OCI-LY3 (cell line): ENCODE results near the gene CACNA1I.

Experiments used
- H2AFZ ChIP-seq: fragments of 200-600, 300-600 bp; shearing (Covaris generic); 2 replicates; pipeline ENCODE4 v1.6.0; 2014; ENCODE audit warnings: antibody characterized with exemption, low read depth, low read length
- H3K27ac ChIP-seq: fragments of 200-600, 300-600 bp; sonication (generic); 2 replicates; pipeline ENCODE4 v1.5.1; 2014; ENCODE audit warnings: mild to moderate bottlenecking, low read length, moderate library complexity, mixed read lengths
- H3K27me3 ChIP-seq: fragments of 200-600, 300-600 bp; sonication (generic); 2 replicates; pipeline ENCODE4 v1.6.1; 2014; ENCODE audit warnings: low read depth, low read length, mixed read lengths
- H3K36me3 ChIP-seq: fragments of 200-600, 300-600 bp; sonication (generic); replicated peaks from 2 replicates; pipeline ENCODE3; 2014; ENCODE audit warnings: low read depth, low read length, mixed read lengths
- H3K4me1 ChIP-seq: fragments of 300-600, 200-600 bp; sonication (generic); 2 replicates; pipeline ENCODE4 v1.6.1; 2014; ENCODE audit warnings: low read length, mixed read lengths
- H3K4me2 ChIP-seq: fragments of 200-600, 300-600 bp; sonication (generic); 2 replicates; pipeline ENCODE4 v1.6.1; 2014; ENCODE audit warnings: low read length, mixed read lengths
- H3K4me3 ChIP-seq: fragments of 300-600, 200-600 bp; sonication (generic); 2 replicates; pipeline ENCODE4 v1.5.1; 2014; ENCODE audit warnings: antibody characterized with exemption, mild to moderate bottlenecking, low read length, moderate library complexity
- H3K79me2 ChIP-seq: fragments of 300-600, 200-600 bp; shearing (Covaris generic); 2 replicates; pipeline ENCODE4 v1.6.1; 2014; ENCODE audit warnings: mild to moderate bottlenecking, low read length, mixed read lengths
- H3K9ac ChIP-seq: fragments of 300-600, 200-600 bp; shearing (Covaris generic); 2 replicates; pipeline ENCODE4 v1.6.0; 2014; ENCODE audit warnings: mild to moderate bottlenecking, low read length, moderate library complexity
- H3K9me3 ChIP-seq: fragments of 200-600, 300-600 bp; shearing (Covaris generic); 2 replicates; pipeline ENCODE4 v1.6.1; 2014; ENCODE audit warnings: low read length, mixed read lengths; ENCODE audit not compliant: insufficient read depth
- H4K20me1 ChIP-seq: fragments of 200-600, 300-600 bp; sonication (generic); 2 replicates; pipeline ENCODE4 v1.6.1; 2016; ENCODE audit warnings: low read length, mixed read lengths; ENCODE audit not compliant: insufficient read depth
- CTCF ChIP-seq: fragments of 200-600, 300-600 bp; sonication (generic); IDR thresholded peaks from 2 replicates; pipeline ENCODE4 v1.5.1; 2014; ENCODE audit warnings: antibody characterized with exemption, low read length, low read depth
- EZH2phosphoT487 ChIP-seq: fragments of 200-600 bp; shearing (Covaris generic); IDR thresholded peaks from 2 replicates; pipeline ENCODE4 v1.6.1; 2018; ENCODE audit warnings: antibody characterized with exemption, mixed run types, low read depth

CACNA1I gene

GRCh38 chr22:39593066-39593930 is 22.7 kb downstream of the CACNA1I start:
- Histone ChIP-seq H3K4me2 (no peak overlapping the region), H4K20me1 (no peaks in the 10 kb centered on the region), H3K9ac (no peak overlapping the region), H3K36me3 (no peaks in the 10 kb centered on the region), H3K4me1 (no peaks in the 10 kb centered on the region), H3K4me3 (no peak overlapping the region), H3K79me2 (no peaks in the 10 kb centered on the region), H3K27me3 (peaks cover 13% of the 10 kb centered on the region), H3K9me3 (no peaks in the 10 kb centered on the region), H3K27ac (no peak overlapping the region), H2AFZ (no peak overlapping the region)
- TF ChIP-seq EZH2phosphoT487: no peak
- TF ChIP-seq CTCF: no peak

GRCh38 chr22:39593931-39594285 is 23.4 kb downstream of the CACNA1I start:
- Histone ChIP-seq H3K4me3 (no peak overlapping the region), H3K36me3 (no peaks in the 10 kb centered on the region), H3K4me2 (no peak overlapping the region), H3K27me3 (peaks cover 15% of the 10 kb centered on the region), H3K9ac (no peak overlapping the region), H3K27ac (no peak overlapping the region), H4K20me1 (no peaks in the 10 kb centered on the region), H2AFZ (no peak overlapping the region), H3K4me1 (no peaks in the 10 kb centered on the region), H3K9me3 (no peaks in the 10 kb centered on the region), H3K79me2 (no peaks in the 10 kb centered on the region)
- TF ChIP-seq EZH2phosphoT487 (no peak), CTCF (no peak)

GRCh38 chr22:39594411-39594810 is 23.9 kb downstream of the CACNA1I start:
- Histone ChIP-seq H3K9ac (no peak overlapping the region), H4K20me1 (no peaks in the 10 kb centered on the region), H3K4me1 (no peaks in the 10 kb centered on the region), H3K9me3 (no peaks in the 10 kb centered on the region), H3K4me2 (no peak overlapping the region), H3K27me3 (peaks cover 15% of the 10 kb centered on the region), H3K27ac (no peak overlapping the region), H3K36me3 (no peaks in the 10 kb centered on the region), H3K79me2 (no peaks in the 10 kb centered on the region), H3K4me3 (no peak overlapping the region), H2AFZ (no peak overlapping the region)
- TF ChIP-seq EZH2phosphoT487 (no peak), CTCF (no peak)

GRCh38 chr22:39595622-39596172 is 25.1 kb downstream of the CACNA1I start:
- no peaks in the 10 kb centered on the region for H3K79me2 ChIP-seq
- H3K4me1 ChIP-seq: peaks cover 9% of the 10 kb centered on the region
- no peak overlapping the region for H2AFZ ChIP-seq
- no peak overlapping the region for H3K27ac ChIP-seq
- H3K9ac ChIP-seq: no peak overlapping the region
- no peak overlapping the region for H3K4me2 ChIP-seq
- peaks cover 15% of the 10 kb centered on the region for H3K27me3 ChIP-seq
- H3K9me3 ChIP-seq: no peaks in the 10 kb centered on the region
- TF ChIP-seq CTCF (no peak), EZH2phosphoT487 (no peak)
- no peaks in the 10 kb centered on the region for H3K36me3 ChIP-seq
- H4K20me1 ChIP-seq: no peaks in the 10 kb centered on the region
- H3K4me3 ChIP-seq: no peak overlapping the region
